Endothelial cell of umbilical vein (primary cell): ENCODE results near the gene BATF.

Source experiments
- CTCF ChIP-seq, 2 donors: IDR thresholded peaks; 1 replicate in 1 of 2; 2 replicates in 1 of 2; pipeline ENCODE4 v1.5.1; 2011; ENCODE audit warnings: low read length in 2 of 2, mild to moderate bottlenecking in 2 of 2, moderate library complexity in 2 of 2, control low read depth in 1 of 2, inconsistent platforms in 1 of 2, low read depth in 1 of 2; ENCODE audit not compliant: insufficient read depth in 1 of 2; ENCODE audit errors: extremely low read depth in 1 of 2
- EZH2 ChIP-seq: IDR thresholded peaks from 2 replicates; pipeline ENCODE4 v1.6.1; 2012; ENCODE audit warnings: borderline replicate concordance, low read depth, mild to moderate bottlenecking, moderate library complexity, low read length, inconsistent platforms; ENCODE audit not compliant: severe bottlenecking
- MAX ChIP-seq: IDR thresholded peaks from 2 replicates; pipeline ENCODE4 v1.6.1; 2011; ENCODE audit not compliant: insufficient read depth, insufficient read length
- POLR2A ChIP-seq: IDR thresholded peaks from 2 replicates; pipeline ENCODE4 v1.6.1; 2012; ENCODE audit warnings: low read depth, mild to moderate bottlenecking, control low read depth, low read length
- POLR2AphosphoS5 ChIP-seq: IDR thresholded peaks from 2 replicates; pipeline ENCODE4 v1.6.1; 2012; ENCODE audit warnings: low read depth, mild to moderate bottlenecking, control low read depth, low read length, moderate library complexity; ENCODE audit not compliant: insufficient read depth

GRCh38 chr14:75520852-75521251, 1.4 kb upstream of the BATF start:
- no peak for TF ChIP-seq POLR2A
- no peak for TF ChIP-seq EZH2
- no peak for TF ChIP-seq MAX
- no peak for TF ChIP-seq POLR2AphosphoS5
- no peak for TF ChIP-seq CTCF (IDR thresholded peaks at IDR 0.05; ENCODE audit: extremely low read depth in 1 of 2, insufficient read depth in 1 of 2, low read depth in 1 of 2, low read length in 2 of 2)
